ENCODE results near the gene RFPL3. TPM values are rescaled to one million over a fixed set of nuclear protein-coding genes. Genes with fewer than 3 reads are reported as not detected.

The RFPL3 gene
- total and polyA plus RNA-seq, 10 of the 15 experiments (the other 5 are each of a cell fraction or from before 2014, with no cell fraction given) = not detected

- BruUV-seq (replicated peaks) = no TSS peak
- POLR2A ChIA-PET = no interaction called here
- no peak for ATAC-seq
- TF ChIP-seq BCL11A (IDR thresholded peaks at IDR 0.05; ENCODE audit: low read depth, low read length) (no peak), CEBPZ (IDR thresholded peaks at IDR 0.05; ENCODE audit: low read depth, low read length) (no peak), HSF1 (IDR thresholded peaks at IDR 0.05; ENCODE audit: low read depth, low read length) (no peak), ESRRA (IDR thresholded peaks at IDR 0.05; ENCODE audit: low read length) (no peak), IRF3 (IDR thresholded peaks at IDR 0.05) (no peak), PAX5 (IDR thresholded peaks at IDR 0.05; ENCODE audit: borderline replicate concordance, low read depth, low read length) (no peak), CTCF (IDR thresholded peaks at IDR 0.05 in 2 of 3, conservative IDR thresholded peaks at IDR 0.05 in 1 of 3; ENCODE audit: control insufficient read depth in 2 of 3, extremely low read depth in 1 of 3, insufficient read depth in 1 of 3, low read depth in 3 of 3, low read length in 3 of 3) (no peak), STAT3 (IDR thresholded peaks at IDR 0.05; ENCODE audit: low read depth, low read length) (no peak), BRCA1 (IDR thresholded peaks at IDR 0.05; ENCODE audit: low read depth, low read length) (no peak), ZNF24 (IDR thresholded peaks at IDR 0.05) (no peak), MTA3 (IDR thresholded peaks at IDR 0.05; ENCODE audit: borderline replicate concordance, low read length) (no peak), ZBTB4 (CRISPR knock-in tag; IDR thresholded peaks at IDR 0.05) (no peak)
These were observed 37.4 kb downstream of the RFPL3 start for GRCh38 chr22:32395107-32395506.

More at GRCh38 chr22:32395107-32395506, 37.4 kb downstream of the RFPL3 start:
- Histone ChIP-seq H2AFZ (ENCODE audit: control insufficient read depth, low read depth, low read length) (no peak overlapping the region), H3K9me3 (replicated peaks; ENCODE audit: control insufficient read depth, insufficient read depth, low read length) (no peaks in the 10 kb centered on the region), H3K36me3 (ENCODE audit: control insufficient read depth in 2 of 2, insufficient read depth in 2 of 2, low read length in 1 of 2) (peaks cover 11 to 30% of the 10 kb centered on the region in 2 experiments), H4K20me1 (ENCODE audit: control insufficient read depth, insufficient read depth) (no peaks in the 10 kb centered on the region), H3K4me1 (ENCODE audit: control insufficient read depth, insufficient read depth, low read length) (no peaks in the 10 kb centered on the region), H3K79me2 (ENCODE audit: control insufficient read depth, insufficient read depth, low read length) (no peaks in the 10 kb centered on the region), H3K4me2 (ENCODE audit: control insufficient read depth, insufficient read depth) (no peak overlapping the region), H3K9ac (ENCODE audit: control insufficient read depth, insufficient read depth, low read length) (no peak overlapping the region), H3K27me3 (replicated peaks in 1 of 2; ENCODE audit: control insufficient read depth in 2 of 2, insufficient read depth in 2 of 2, low read length in 1 of 2) (no peaks in the 10 kb centered on the region), H3K4me3 (no peak overlapping the region), H3K27ac (ENCODE audit: control insufficient read depth, insufficient read depth) (no peak overlapping the region)
- WGBS (ENCODE audit: insufficient coverage, insufficient replicate concordance, low lambda C conversion rate, missing lambda C conversion rate) = 46% methylated on average over 5 of the region's 5 CpGs
- intact Hi-C loops (cut with micrococcal nuclease; ENCODE audit: unreplicated experiment) = no loop called here
- no peak for FAIRE-seq
- ChIA-PET SMC1A (ENCODE audit: uncharacterized antibody, unreplicated experiment) (no interaction called here), CTCF (no interaction called here), RAD21 (ENCODE audit: unreplicated experiment) (no interaction called here)
- in situ Hi-C loops (cut with MboI) = no loop called here
- no peak for DNase-seq (ENCODE audit: low read depth, low spot score)

All from GM12878 (cell line).